ENCODE data around the gene PWWP2B. TPM values are rescaled to one million over a fixed set of nuclear protein-coding genes. Genes with fewer than 3 reads are reported as not detected.

PWWP2B gene
- total RNA-seq, 1 experiment from 2014 or later: 51.6 TPM

DNA sequence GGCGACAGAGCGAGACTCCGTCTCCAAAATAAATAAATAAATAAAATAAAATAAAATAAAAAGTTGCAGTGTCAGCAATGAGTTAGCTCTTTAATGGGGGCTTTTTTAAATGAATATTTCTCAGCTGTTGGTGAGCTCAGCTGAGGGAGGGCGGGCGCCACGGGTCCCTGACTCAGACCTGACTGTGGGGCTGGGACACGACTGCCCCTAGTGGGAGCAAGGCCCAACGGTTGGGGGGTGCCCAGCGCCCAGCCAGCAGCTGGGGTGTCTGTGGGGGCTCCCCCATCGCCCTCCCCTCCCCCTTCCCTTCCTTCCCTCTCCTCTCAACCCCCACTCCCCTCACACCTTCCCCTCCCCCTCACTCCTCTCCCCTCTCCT, 46.6 kb downstream of the PWWP2B start:
- Histone ChIP-seq H3K4me3 (ENCODE audit: low read depth in 2 of 2, low read length in 2 of 2) (no peak overlapping the region), H3K27ac (ENCODE audit: low read length) (0 out of 2 replicates have a peak overlapping the region, but pooled peaks have one; percentile 44), H3K9me3 (ENCODE audit: control insufficient read depth, insufficient read depth, low read depth, low read length) (no peaks in the 10 kb centered on the region), H3K27me3 (ENCODE audit: control insufficient read depth, insufficient read depth, low read length) (no peaks in the 10 kb centered on the region), H3K36me3 (ENCODE audit: control insufficient read depth, insufficient read depth, low read length) (no peaks in the 10 kb centered on the region), H3K4me1 (ENCODE audit: control insufficient read depth, insufficient read depth, low read length) (peaks cover 46% of the 10 kb centered on the region)
- POLR2A ChIA-PET: interaction anchor here (0.6 kb wide), 1 partner anchor 260 kb away, joined by 4 read pairs; no protein-coding TSS in a partner anchor
- no TSS peak for BruUV-seq (replicated peaks)
- DNase-seq (ENCODE audit: low read depth, low spot score) (no peak), ATAC-seq (no peak)
- TF ChIP-seq, protein P1, sequence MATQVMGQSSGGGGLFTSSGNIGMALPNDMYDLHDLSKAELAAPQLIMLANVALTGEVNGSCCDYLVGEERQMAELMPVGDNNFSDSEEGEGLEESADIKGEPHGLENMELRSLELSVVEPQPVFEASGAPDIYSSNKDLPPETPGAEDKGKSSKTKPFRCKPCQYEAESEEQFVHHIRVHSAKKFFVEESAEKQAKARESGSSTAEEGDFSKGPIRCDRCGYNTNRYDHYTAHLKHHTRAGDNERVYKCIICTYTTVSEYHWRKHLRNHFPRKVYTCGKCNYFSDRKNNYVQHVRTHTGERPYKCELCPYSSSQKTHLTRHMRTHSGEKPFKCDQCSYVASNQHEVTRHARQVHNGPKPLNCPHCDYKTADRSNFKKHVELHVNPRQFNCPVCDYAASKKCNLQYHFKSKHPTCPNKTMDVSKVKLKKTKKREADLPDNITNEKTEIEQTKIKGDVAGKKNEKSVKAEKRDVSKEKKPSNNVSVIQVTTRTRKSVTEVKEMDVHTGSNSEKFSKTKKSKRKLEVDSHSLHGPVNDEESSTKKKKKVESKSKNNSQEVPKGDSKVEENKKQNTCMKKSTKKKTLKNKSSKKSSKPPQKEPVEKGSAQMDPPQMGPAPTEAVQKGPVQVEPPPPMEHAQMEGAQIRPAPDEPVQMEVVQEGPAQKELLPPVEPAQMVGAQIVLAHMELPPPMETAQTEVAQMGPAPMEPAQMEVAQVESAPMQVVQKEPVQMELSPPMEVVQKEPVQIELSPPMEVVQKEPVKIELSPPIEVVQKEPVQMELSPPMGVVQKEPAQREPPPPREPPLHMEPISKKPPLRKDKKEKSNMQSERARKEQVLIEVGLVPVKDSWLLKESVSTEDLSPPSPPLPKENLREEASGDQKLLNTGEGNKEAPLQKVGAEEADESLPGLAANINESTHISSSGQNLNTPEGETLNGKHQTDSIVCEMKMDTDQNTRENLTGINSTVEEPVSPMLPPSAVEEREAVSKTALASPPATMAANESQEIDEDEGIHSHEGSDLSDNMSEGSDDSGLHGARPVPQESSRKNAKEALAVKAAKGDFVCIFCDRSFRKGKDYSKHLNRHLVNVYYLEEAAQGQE (IDR thresholded peaks at IDR 0.05; ENCODE audit: insufficient read depth in 1 of 2, low read depth in 2 of 2, low read length in 1 of 2): no peak
- no peak for TF ChIP-seq POLR2AphosphoS5 (IDR thresholded peaks at IDR 0.05; ENCODE audit: low read depth, low read length)
- TF ChIP-seq, protein P2, sequence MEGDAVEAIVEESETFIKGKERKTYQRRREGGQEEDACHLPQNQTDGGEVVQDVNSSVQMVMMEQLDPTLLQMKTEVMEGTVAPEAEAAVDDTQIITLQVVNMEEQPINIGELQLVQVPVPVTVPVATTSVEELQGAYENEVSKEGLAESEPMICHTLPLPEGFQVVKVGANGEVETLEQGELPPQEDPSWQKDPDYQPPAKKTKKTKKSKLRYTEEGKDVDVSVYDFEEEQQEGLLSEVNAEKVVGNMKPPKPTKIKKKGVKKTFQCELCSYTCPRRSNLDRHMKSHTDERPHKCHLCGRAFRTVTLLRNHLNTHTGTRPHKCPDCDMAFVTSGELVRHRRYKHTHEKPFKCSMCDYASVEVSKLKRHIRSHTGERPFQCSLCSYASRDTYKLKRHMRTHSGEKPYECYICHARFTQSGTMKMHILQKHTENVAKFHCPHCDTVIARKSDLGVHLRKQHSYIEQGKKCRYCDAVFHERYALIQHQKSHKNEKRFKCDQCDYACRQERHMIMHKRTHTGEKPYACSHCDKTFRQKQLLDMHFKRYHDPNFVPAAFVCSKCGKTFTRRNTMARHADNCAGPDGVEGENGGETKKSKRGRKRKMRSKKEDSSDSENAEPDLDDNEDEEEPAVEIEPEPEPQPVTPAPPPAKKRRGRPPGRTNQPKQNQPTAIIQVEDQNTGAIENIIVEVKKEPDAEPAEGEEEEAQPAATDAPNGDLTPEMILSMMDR (IDR thresholded peaks at IDR 0.05): no peak
- TF ChIP-seq SIN3A (IDR thresholded peaks at IDR 0.05; ENCODE audit: borderline replicate concordance, insufficient read depth, low read depth, low read length): no peak
- TF ChIP-seq TCF7L2 (IDR thresholded peaks at IDR 0.05; ENCODE audit: low read depth, low read length): no peak
- intact Hi-C loops (cut with micrococcal nuclease; ENCODE audit: unreplicated experiment) (no loop called here), in situ Hi-C loops (cut with HindIII; ENCODE audit: low pct_unique_long_range_greater_than_20kb, low sequenced_read_pairs) (no loop called here)
- CTCF ChIA-PET: interaction anchor here (0.6 to 0.7 kb wide), 2 partner anchors 22 to 85 kb away, joined by 3 to 5 read pairs; no protein-coding TSS in a partner anchor

DNA sequence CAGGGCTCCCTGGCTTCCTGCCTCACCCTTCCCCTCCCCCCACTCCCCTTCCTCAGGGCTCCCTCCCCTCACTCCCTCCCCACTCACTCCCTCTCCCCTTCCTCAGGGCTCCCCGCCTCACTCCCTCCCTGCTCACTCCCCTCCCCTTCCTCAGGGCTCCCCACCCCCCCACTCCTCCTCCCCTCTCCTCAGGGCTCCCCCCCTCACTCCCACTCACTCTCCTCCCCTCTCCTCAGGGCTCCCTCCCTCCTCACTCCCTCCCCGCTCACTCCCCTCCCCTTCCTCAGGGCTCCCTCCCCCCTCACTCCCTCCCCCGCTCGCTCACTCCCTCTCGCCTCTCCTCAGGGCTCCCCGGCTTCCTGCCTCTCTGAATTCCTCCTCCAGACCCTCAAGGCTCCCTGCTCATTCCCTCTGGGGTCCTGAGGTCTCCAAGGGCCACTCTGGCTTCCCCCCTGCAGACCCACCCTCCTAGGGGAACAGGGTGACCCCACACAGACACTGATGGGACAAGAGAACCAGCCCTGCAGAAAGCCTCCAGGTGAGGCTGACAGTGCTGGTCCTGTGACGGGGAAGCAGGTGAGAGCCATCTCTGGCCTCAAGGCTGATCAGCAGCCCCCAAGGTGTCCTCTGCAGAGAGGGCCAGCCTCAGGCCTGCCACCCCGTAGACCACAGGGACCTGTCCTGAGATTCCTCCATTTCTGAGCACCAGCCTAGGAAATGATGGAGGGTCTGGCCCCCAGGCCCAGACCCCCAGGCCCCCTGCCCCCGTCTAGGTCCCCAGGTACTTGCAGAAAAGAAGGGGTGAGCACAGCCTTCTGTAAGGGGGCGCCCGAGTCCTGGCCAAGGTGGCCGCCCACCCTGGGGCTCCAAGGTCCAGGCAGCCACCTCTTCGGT, 47.2 kb downstream of the PWWP2B start:
- in situ Hi-C loops (cut with HindIII; ENCODE audit: low pct_unique_long_range_greater_than_20kb, low sequenced_read_pairs) (no loop called here), intact Hi-C loops (cut with micrococcal nuclease; ENCODE audit: unreplicated experiment) (no loop called here)
- Histone ChIP-seq H3K36me3 (ENCODE audit: control insufficient read depth, insufficient read depth, low read length) (no peaks in the 10 kb centered on the region), H3K9me3 (ENCODE audit: control insufficient read depth, insufficient read depth, low read depth, low read length) (no peaks in the 10 kb centered on the region), H3K27me3 (ENCODE audit: control insufficient read depth, insufficient read depth, low read length) (no peaks in the 10 kb centered on the region), H3K27ac (ENCODE audit: low read length) (peak overlapping the region; percentile 98), H3K4me3 (ENCODE audit: low read depth in 2 of 2, low read length in 2 of 2) (peak overlapping the region; percentile 7 to 37; a peak in 2 of 4 replicates), H3K4me1 (ENCODE audit: control insufficient read depth, insufficient read depth, low read length) (peaks cover 47% of the 10 kb centered on the region)
- POLR2A ChIA-PET: no interaction called here
- no peak for ATAC-seq
- TF ChIP-seq, protein P1 (IDR thresholded peaks at IDR 0.05; ENCODE audit: insufficient read depth in 1 of 2, low read depth in 2 of 2, low read length in 1 of 2): no peak
- no peak for TF ChIP-seq TCF7L2 (IDR thresholded peaks at IDR 0.05; ENCODE audit: low read depth, low read length)
- no peak for TF ChIP-seq SIN3A (IDR thresholded peaks at IDR 0.05; ENCODE audit: borderline replicate concordance, insufficient read depth, low read depth, low read length)
- TF ChIP-seq, protein P2 (IDR thresholded peaks at IDR 0.05): no peak
- no peak for TF ChIP-seq POLR2AphosphoS5 (IDR thresholded peaks at IDR 0.05; ENCODE audit: low read depth, low read length)
- CTCF ChIA-PET: interaction anchor here (0.7 to 0.9 kb wide), 2 partner anchors 27 to 63 kb away, joined by 3 to 9 read pairs; no protein-coding TSS in a partner anchor
- DNase-seq (ENCODE audit: low read depth, low spot score): no peak
- BruUV-seq (replicated peaks): no TSS peak

All from Panc1 (cell line).